Aorta (tissue), 5 donors: Measurements from ENCODE around the gene MYPN. TPM values are rescaled to one million over a fixed set of nuclear protein-coding genes. Genes with fewer than 3 reads are reported as not detected.
"Not testable (repeated sequence)": the region's sequence is repeated elsewhere in the genome, so short reads cannot be mapped to it uniquely, and the experiment has no call there.

Source experiments
- ATAC-seq: fragments of 200-7000 bp; cut with Tn5 transposase; one replicate; pipeline ENCODE4 v1.9.1; 2022; ENCODE audit warnings: moderate library complexity; ENCODE audit not compliant: low FRiP score
- DNase-seq, 2 donors: peaks; one replicate each; pipeline ENCODE4 v3.0.0-alpha.2; 2020
- H3K27ac ChIP-seq, 2 donors: one replicate each; pipeline ENCODE4 v1.5.1; 2013; ENCODE audit warnings: low read length in 2 of 2, mild to moderate bottlenecking in 2 of 2, moderate library complexity in 2 of 2, control low read depth in 1 of 2, inconsistent platforms in 1 of 2, low read depth in 1 of 2
- H3K27me3 ChIP-seq, 2 donors: one replicate each; pipeline ENCODE4 v1.6.1; 2013; ENCODE audit warnings: control low read depth in 1 of 2, low read length in 1 of 2, mild to moderate bottlenecking in 1 of 2, moderate library complexity in 1 of 2; ENCODE audit not compliant: insufficient read depth in 2 of 2, control insufficient read depth in 1 of 2
- H3K36me3 ChIP-seq, 2 donors: one replicate each; pipeline ENCODE4 v1.6.1; 2013; ENCODE audit warnings: control low read depth in 1 of 2, low read length in 1 of 2, mild to moderate bottlenecking in 1 of 2; ENCODE audit not compliant: insufficient read depth in 2 of 2, control insufficient read depth in 1 of 2
- H3K4me1 ChIP-seq, 2 donors: one replicate each; pipeline ENCODE4 v1.6.1; 2013; ENCODE audit warnings: low read length in 2 of 2, control low read depth in 1 of 2, mild to moderate bottlenecking in 1 of 2, moderate library complexity in 1 of 2; ENCODE audit not compliant: insufficient read depth in 2 of 2, control insufficient read depth in 1 of 2
- H3K4me3 ChIP-seq, 2 donors: one replicate each; pipeline ENCODE4 v1.5.1; 2013; ENCODE audit warnings: low read length in 2 of 2, control low read depth in 1 of 2, mild to moderate bottlenecking in 1 of 2
- H3K9me3 ChIP-seq: one replicate; pipeline ENCODE4 v1.6.1; 2013; ENCODE audit warnings: mild to moderate bottlenecking, low read length; ENCODE audit not compliant: control insufficient read depth
- WGBS, 2 donors: extraction: QIAGEN DNeasy Blood & Tissue Kit; methylation state at CpG; one replicate each; pipeline ENCODE4 v1.1.7; 2013; 5-methylcytosine and 5-hydroxymethylcytosine counted together
- intact Hi-C, 2 donors: fragments of 100-400 bp; cut with DNase I; formaldehyde crosslinking; loops; one replicate each; pipeline versions ENCODE4 v1.14.2 to v1.15.0; 2022
- polyA plus RNA-seq, 2 donors: library from polyadenylated mRNA; stranded (reverse); fragments of 200-250 nt; gene quantifications; one replicate each; pipeline ENCODE4 v1.2.3, GENCODE V29; 2013
- total RNA-seq, 2 donors: library from RNA; stranded (reverse); fragmentation: NEBNext Ultra II Directional; extraction: Animal tissue kit (Norgen Biotek cat#: 25700); gene quantifications; one replicate each; pipeline ENCODE4 v1.2.1, GENCODE V29; 2021
- donor health status: healthy with polysubstance abuse.
- donor health status: Bipolar disorder and iron deficiency.
- donor health status: DM: no; HTN: no; CAD: no.
- donor health status: DM: no; HTN: no; CAD: no.
- donor health status: DM: yes; HTN: yes; CAD: no.

The MYPN gene
- total and polyA plus RNA-seq, 4 donors = 0.10 to 0.25 TPM; not detected in 2

DNA sequence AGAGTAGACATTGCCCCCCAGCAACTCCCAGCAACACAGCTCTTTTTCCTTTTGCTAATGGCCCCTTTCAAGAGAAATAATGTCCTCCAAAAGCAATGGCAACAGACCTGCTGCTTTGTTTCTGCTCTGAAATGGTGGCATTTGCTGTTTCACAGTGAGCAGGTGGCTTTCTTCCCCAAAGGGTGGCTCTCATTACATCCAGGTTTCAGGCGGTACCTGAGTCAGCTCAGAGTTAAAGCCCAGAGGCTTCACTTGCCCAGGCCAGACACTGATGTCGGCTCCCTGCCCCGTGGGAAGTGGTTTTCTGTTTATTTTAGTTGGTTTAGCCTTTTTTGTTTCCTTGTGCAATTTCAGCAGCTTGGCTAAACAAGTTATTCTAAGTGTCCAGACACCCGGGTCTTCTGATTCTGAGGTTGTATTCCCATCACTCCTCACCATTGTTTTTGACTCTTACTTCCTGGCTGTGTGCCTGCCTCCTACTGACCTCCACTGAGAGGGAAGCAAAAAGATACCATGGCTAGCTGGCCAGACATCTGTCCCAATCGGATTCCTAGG lies 130.4 kb downstream of the MYPN start:
- no peaks in the 10 kb centered on the region for H3K9me3 ChIP-seq
- no peak for ATAC-seq
- no peak overlapping the region for H3K27ac ChIP-seq
- intact Hi-C loops = no loop called here
- no peaks in the 10 kb centered on the region for H3K27me3 ChIP-seq
- 61 to 64% methylated on average over 5 of the region's 5 CpGs for WGBS, 2 donors
- no peak for DNase-seq
- H3K36me3 ChIP-seq = no peaks in the 10 kb centered on the region
- no peaks in the 10 kb centered on the region for H3K4me1 ChIP-seq
- no peak overlapping the region for H3K4me3 ChIP-seq

DNA sequence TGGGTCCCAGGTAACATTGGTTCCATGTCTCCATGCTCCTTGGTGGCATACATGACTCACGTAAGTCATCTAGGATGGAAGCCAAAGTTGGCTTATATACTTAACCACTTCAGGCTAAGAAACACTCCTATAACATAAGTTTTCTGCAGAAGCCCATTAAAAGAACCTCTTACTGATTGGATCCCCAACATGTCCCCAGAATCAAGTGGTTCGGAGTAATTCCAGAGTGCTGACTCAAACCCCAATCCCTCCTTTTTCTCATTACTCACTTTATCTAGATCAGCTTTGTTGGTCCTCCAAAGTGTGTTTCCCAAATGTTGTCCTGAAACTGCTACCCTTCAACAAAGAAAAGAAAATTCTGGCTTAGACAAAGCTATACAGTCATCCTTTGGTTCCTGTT lies 132.8 kb downstream of the MYPN start:
- 81 to 85% methylated on average over 2 of the region's 2 CpGs for WGBS, 2 donors
- H3K27ac ChIP-seq = no peak overlapping the region
- H3K4me1 ChIP-seq = no peaks in the 10 kb centered on the region
- DNase-seq = no peak
- ATAC-seq = no peak
- intact Hi-C loops = no loop called here
- no peak overlapping the region for H3K4me3 ChIP-seq
- H3K36me3 ChIP-seq = no peaks in the 10 kb centered on the region
- no peaks in the 10 kb centered on the region for H3K9me3 ChIP-seq
- H3K27me3 ChIP-seq = no peaks in the 10 kb centered on the region

DNA sequence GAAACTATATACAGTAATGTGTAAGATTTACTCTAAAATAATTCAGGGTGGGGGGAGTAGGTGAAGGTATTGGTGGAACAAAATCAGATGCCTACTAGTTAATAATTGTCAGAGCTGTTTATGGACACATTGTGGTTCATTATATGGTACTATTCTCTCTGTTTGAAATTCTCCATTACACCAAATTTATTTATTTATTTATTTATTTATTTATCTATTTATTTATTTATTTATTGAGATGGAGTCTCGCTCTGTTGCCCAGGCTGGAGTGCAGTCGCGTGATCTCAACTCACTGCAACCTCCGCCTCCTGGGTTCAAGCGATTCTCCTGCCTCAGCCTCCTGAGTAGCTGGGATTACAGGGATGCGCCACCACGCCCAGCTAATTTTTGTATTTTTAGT lies 137.1 kb downstream of the MYPN start:
- ATAC-seq, intact Hi-C loops: not testable (repeated sequence)
- WGBS, 2 donors = 89 to 97% methylated on average over 7 of the region's 7 CpGs

DNA sequence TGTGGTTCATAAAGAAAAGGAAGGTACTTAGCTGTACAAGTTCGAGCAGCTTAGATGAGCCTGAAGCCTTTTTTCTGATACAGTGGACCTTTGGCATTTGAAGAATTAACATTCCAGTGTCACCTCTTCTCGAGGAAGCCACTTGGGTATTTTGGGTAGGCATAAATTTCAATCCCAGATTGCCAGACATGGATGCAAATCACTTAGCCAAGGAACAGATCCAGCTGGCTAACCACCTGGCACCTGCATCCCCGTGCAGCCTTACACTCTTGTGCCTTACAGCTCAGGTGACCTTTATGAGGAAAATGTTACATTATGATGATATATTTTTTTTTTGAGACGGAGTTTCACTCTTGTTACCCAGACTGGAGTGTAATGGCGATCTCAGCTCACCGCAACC lies 138.6 kb downstream of the MYPN start:
- Histone ChIP-seq H3K4me3 (no peak overlapping the region), H3K4me1 (no peaks in the 10 kb centered on the region), H3K36me3 (no peaks in the 10 kb centered on the region), H3K9me3 (no peaks in the 10 kb centered on the region), H3K27ac (no peak overlapping the region), H3K27me3 (no peaks in the 10 kb centered on the region)
- ATAC-seq = no peak
- intact Hi-C loops = no loop called here
- 74 to 76% methylated on average over 6 of the region's 6 CpGs for WGBS, 2 donors
- no peak for DNase-seq

More for the DNA sequence above, 137.1 kb downstream of the MYPN start:
- H3K27ac ChIP-seq, H3K9me3 ChIP-seq, H3K4me1 ChIP-seq, H3K27me3 ChIP-seq, H3K4me3 ChIP-seq, DNase-seq, H3K36me3 ChIP-seq: not testable (repeated sequence)

DNA sequence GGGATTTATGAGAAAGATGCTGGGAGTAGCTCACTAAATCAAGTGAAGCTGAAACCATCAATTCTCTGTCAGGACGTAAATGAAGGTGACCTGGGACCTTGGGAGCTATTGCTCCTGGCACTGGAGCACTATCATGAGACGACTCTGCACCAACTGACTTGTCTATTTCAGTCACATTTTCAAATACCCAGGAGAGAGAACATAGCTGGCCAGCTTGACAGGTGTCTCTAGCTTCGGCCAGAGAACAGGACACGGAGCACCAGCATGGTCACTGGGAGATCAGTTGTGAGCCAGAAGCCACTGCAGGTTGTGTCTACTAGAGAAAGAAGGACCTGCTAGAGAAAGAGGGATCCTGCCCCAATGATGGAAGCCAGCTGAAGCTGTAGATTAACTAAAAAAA lies 140.0 kb downstream of the MYPN start:
- Histone ChIP-seq H3K27ac (no peak overlapping the region), H3K4me3 (no peak overlapping the region), H3K4me1 (no peaks in the 10 kb centered on the region), H3K36me3 (no peaks in the 10 kb centered on the region), H3K9me3 (no peaks in the 10 kb centered on the region), H3K27me3 (no peaks in the 10 kb centered on the region)
- no peak for DNase-seq
- WGBS, 2 donors = 80 to 90% methylated on average over 4 of the region's 4 CpGs
- no peak for ATAC-seq
- intact Hi-C loops = no loop called here

DNA sequence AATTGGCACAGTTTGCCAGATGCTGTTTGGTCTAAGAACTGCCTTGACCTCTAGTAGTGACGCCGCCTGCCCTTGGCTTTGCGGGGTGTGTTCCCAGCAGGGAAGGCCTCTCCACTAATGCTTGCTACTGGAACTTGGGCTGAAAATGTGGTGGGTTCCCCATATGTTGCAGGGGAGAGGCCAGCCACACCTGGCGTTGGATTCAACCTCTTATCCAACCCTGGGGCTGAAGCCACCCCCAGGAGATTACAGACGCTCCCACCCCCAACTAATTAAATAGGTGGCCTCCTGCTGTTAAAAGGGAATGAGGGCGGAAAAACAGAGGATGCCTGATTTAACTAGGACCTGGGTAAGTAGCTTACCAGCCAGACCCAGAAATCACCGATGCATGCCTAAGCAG lies 141.9 kb downstream of the MYPN start:
- H3K27me3 ChIP-seq = no peaks in the 10 kb centered on the region
- ATAC-seq = no peak
- no peak for DNase-seq
- WGBS, 2 donors = 60 to 80% methylated on average over 7 of the region's 7 CpGs
- no peak overlapping the region for H3K4me3 ChIP-seq
- intact Hi-C loops = no loop called here
- H3K27ac ChIP-seq = no peak overlapping the region
- H3K9me3 ChIP-seq = no peaks in the 10 kb centered on the region
- H3K4me1 ChIP-seq = no peaks in the 10 kb centered on the region
- no peaks in the 10 kb centered on the region for H3K36me3 ChIP-seq

DNA sequence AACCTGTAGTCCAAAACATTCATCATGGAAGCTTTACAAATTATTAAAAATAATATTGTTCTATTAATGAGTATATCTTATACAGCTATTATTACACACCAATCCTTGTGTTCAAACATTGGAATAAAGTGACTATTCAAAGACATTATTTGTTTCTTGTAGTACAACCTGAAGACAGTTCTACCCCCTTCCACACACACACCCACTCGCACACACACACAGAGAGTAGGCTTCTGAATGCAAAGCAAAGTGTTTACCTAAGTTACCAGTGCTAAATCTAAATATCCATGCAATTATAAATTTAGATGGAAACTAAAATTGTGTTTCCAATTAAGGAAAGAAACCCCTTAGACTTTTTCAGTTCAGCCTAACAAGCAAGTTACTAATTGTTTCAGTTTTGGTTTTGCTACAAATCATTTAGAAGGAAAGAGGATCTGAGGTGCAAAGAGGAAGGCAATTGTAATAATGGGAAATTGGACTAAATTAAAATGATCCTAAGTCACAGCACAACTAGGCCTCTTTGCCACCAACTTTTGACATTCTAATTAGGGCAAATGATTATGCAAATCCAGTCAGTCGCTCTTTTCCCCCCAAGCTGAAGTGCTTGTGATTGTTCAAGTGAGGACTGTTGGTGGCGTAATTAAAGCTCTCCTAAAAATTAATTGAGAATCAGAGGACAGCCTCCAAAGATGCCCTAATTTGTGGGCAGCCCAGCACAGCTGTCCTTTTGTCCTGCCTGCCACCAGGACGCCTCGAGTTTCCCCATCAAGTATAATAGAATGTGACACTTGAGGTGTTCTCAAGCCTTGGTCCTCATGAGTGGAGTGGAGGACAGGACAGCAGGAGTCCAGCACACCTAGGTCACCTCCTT lies 142.6 kb downstream of the MYPN start:
- WGBS, 2 donors = 83 to 84% methylated on average over 5 of the region's 5 CpGs
- Histone ChIP-seq H3K27me3 (no peaks in the 10 kb centered on the region), H3K9me3 (no peaks in the 10 kb centered on the region), H3K4me1 (no peaks in the 10 kb centered on the region), H3K36me3 (no peaks in the 10 kb centered on the region), H3K4me3 (no peak overlapping the region), H3K27ac (no peak overlapping the region)
- DNase-seq (no peak), ATAC-seq (no peak)
- intact Hi-C loops = no loop called here

DNA sequence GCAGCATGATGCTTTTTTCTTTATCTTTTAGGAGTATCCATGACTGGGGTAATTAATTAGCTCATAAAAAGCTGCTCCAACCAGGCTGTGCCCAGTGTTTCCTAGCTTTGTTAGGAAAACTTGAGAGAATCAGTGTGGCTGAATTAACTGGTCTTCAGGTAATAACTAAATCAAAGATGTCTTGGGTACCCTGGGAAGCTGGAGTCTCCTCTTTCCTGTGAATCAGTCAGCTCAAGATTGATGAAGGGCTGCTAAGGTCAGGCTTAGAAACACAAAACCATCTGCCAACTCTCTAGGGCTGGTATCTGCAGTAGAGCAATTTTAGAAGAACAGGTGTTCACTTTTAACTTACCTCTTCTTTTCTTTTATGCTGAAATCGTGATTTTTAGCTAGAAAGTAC lies 144.1 kb downstream of the MYPN start:
- H3K4me3 ChIP-seq = no peak overlapping the region
- WGBS, 2 donors = 50 to 56% methylated on average over 1 of the region's 1 CpG
- no peaks in the 10 kb centered on the region for H3K27me3 ChIP-seq
- H3K27ac ChIP-seq = no peak overlapping the region
- no peaks in the 10 kb centered on the region for H3K9me3 ChIP-seq
- no peaks in the 10 kb centered on the region for H3K36me3 ChIP-seq
- ATAC-seq (no peak), DNase-seq (no peak)
- intact Hi-C loops = no loop called here
- no peaks in the 10 kb centered on the region for H3K4me1 ChIP-seq
